SK-N-MC (cell line): ENCODE results near the gene MMP24OS.

Source experiments
- DNase-seq: peaks from one replicate; pipeline ENCODE4 v3.0.0-alpha.2; 2011; ENCODE audit warnings: low read depth, low spot score
- H3K27ac ChIP-seq: fragments of 200-600 bp; sonication (generic); 2 replicates; pipeline ENCODE4 v1.5.1; 2016; ENCODE audit warnings: mixed run types
- H3K36me3 ChIP-seq: fragments of 200-600 bp; sonication (generic); 2 replicates; pipeline ENCODE4 v1.6.1; 2017; ENCODE audit warnings: antibody characterized with exemption, low read length, mixed read lengths; ENCODE audit not compliant: insufficient read depth
- H3K4me3 ChIP-seq: fragments of 200-600 bp; sonication (generic); 2 replicates; pipeline ENCODE4 v1.5.1; 2016
- H3K9ac ChIP-seq: fragments of 200-600 bp; sonication (generic); 2 replicates; pipeline ENCODE4 v1.8.0; 2017; ENCODE audit warnings: mixed run types, mixed read lengths; ENCODE audit not compliant: insufficient read length
- H3K9me3 ChIP-seq: fragments of 200-600 bp; sonication (generic); 2 replicates; pipeline ENCODE4 v1.6.1; 2017; ENCODE audit warnings: low read depth, mild to moderate bottlenecking, antibody characterized with exemption, low read length, moderate library complexity, mixed read lengths
- EZH2 ChIP-seq: fragments of 200-600 bp; sonication (generic); IDR thresholded peaks from one replicate; pipeline ENCODE4 v1.6.1; 2017; ENCODE audit warnings: antibody characterized with exemption
- FOXP2 ChIP-seq: optimal IDR thresholded peaks from 2 replicates; pipeline ENCODE3; 2011; ENCODE audit warnings: mild to moderate bottlenecking, moderate library complexity; ENCODE audit not compliant: insufficient read depth; ENCODE audit errors: extremely low read length, control extremely low read depth
- POLR2AphosphoS5 ChIP-seq: IDR thresholded peaks from 2 replicates; pipeline ENCODE4 v1.6.1; 2012; ENCODE audit warnings: mild to moderate bottlenecking, low read depth, low read length, borderline replicate concordance

Gene MMP24OS

DNA sequence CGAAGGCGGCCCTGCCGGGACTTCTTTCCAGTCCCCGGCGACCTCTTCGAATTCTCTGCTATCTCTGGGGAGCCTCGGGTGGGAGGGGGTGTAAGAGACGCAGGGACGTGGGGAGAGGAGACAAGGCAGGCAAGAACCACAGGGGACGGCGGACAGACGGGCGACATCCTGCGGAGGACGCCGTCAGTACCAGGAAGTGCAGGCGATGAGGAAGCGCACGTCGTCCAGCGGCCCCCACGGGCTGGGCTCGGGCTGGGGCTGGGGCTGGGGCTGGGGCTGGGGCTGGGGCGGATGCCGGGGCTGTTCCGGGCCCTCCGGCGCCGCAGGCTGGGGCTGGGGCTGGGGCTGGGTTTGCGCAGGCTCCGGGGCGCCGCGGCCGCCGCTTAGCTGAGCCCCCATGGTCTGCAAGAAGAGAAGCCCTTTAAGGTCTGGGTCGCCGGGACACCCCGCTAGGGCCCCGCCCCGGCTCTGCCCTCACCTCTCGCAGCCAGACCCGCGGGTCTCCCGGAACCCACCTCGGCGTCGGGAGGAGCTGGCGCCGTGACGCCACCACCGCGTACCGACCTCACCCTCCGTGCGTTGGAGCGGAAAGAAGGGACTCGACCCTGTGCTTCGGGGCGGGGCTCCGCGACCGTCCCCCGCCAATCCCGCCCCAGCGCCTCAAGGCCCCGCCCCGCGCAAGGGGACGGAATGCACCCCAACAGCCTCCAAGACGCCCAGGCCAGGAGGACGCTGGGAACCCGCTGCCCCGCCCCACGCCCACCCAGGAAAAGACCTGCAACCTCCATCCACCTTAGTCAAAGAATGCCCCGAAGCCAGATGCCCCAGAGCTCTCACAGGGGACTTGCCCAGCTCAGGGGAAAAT lies at the start of gene MMP24OS:
Gene MMP24OS (minus strand): TSS at position 592 of the 865 bp plus-strand sequence. CDS start 193 bp downstream, at position 399.
- Histone ChIP-seq H3K36me3 (peaks cover 37% of the 10 kb centered on the region), H3K27ac (peak within 1 kb of the TSS; percentile 71; the same call in 1 of the 2 replicates), H3K9ac (peak within 1 kb of the TSS; percentile 80), H3K9me3 (no peaks in the 10 kb centered on the region), H3K4me3 (peak within 1 kb of the TSS; percentile 90)
- DNase-seq, result no peak
- TF ChIP-seq EZH2, result no peak
- TF ChIP-seq FOXP2, result peak; percentile 51
- TF ChIP-seq POLR2AphosphoS5, result peak; percentile 89

GRCh38 chr20:35327074-35327976 lies 49.4 kb upstream of the MMP24OS start:
- no peak for DNase-seq
- no peak overlapping the region for H3K27ac ChIP-seq
- no peaks in the 10 kb centered on the region for H3K9me3 ChIP-seq
- H3K36me3 ChIP-seq, result peaks cover 12% of the 10 kb centered on the region; the same call in 1 of the 2 replicates
- TF ChIP-seq POLR2AphosphoS5 (no peak), FOXP2 (no peak), EZH2 (no peak)
- no peak overlapping the region for H3K9ac ChIP-seq
- H3K4me3 ChIP-seq, result no peak overlapping the region

DNA sequence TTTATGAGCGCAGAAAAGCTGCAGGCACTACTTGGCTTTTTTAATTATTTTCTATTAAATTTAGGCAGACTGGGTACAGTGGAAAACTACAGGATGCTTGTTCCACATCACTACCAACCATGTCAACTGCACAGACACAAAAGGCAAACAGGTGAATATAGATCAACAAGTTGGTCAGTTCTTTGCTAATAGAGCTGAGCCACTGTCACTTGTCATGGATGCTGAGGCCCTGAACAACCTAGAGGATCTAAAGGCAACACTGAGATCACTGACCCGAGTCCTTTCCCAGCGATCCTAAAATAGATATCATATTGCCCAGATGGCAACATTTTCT lies 48.8 kb upstream of the MMP24OS start:
- Histone ChIP-seq H3K9ac (no peak overlapping the region), H3K9me3 (no peaks in the 10 kb centered on the region), H3K36me3 (peaks cover 12% of the 10 kb centered on the region; the same call in 1 of the 2 replicates), H3K4me3 (no peak overlapping the region), H3K27ac (no peak overlapping the region)
- no peak for DNase-seq
- TF ChIP-seq EZH2 (no peak), FOXP2 (no peak), POLR2AphosphoS5 (no peak)

- Histone ChIP-seq H3K9me3 (no peaks in the 10 kb centered on the region), H3K4me3 (no peak overlapping the region), H3K36me3 (peaks cover 12% of the 10 kb centered on the region; the same call in 1 of the 2 replicates), H3K27ac (no peak overlapping the region), H3K9ac (no peak overlapping the region)
- DNase-seq, result no peak
- no peak for TF ChIP-seq POLR2AphosphoS5
- TF ChIP-seq FOXP2, result no peak
- TF ChIP-seq EZH2, result no peak
Observed at GRCh38 chr20:35326021-35326739, 48.3 kb upstream of the MMP24OS start.

GRCh38 chr20:35325401-35325800 lies 47.5 kb upstream of the MMP24OS start:
- no peak for DNase-seq
- Histone ChIP-seq H3K9ac (no peak overlapping the region), H3K36me3 (peaks cover 12% of the 10 kb centered on the region; the same call in 1 of the 2 replicates), H3K27ac (no peak overlapping the region), H3K9me3 (no peaks in the 10 kb centered on the region), H3K4me3 (no peak overlapping the region)
- TF ChIP-seq EZH2 (no peak), POLR2AphosphoS5 (no peak), FOXP2 (no peak)

- no peak overlapping the region for H3K27ac ChIP-seq
- H3K9ac ChIP-seq, result no peak overlapping the region
- H3K9me3 ChIP-seq, result no peaks in the 10 kb centered on the region
- TF ChIP-seq FOXP2 (no peak), POLR2AphosphoS5 (no peak), EZH2 (no peak)
- no peak overlapping the region for H3K4me3 ChIP-seq
- peaks cover 11% of the 10 kb centered on the region; the same call in 1 of the 2 replicates for H3K36me3 ChIP-seq
- no peak for DNase-seq
Observed at GRCh38 chr20:35320396-35321126, 42.6 kb upstream of the MMP24OS start.

GRCh38 chr20:35319871-35320197 lies 41.9 kb upstream of the MMP24OS start:
- no peak overlapping the region for H3K9ac ChIP-seq
- peaks cover 4% of the 10 kb centered on the region; the same call in 1 of the 2 replicates for H3K36me3 ChIP-seq
- TF ChIP-seq POLR2AphosphoS5, result no peak
- TF ChIP-seq EZH2, result no peak
- TF ChIP-seq FOXP2, result no peak
- H3K4me3 ChIP-seq, result no peak overlapping the region
- no peak overlapping the region for H3K27ac ChIP-seq
- no peak for DNase-seq
- no peaks in the 10 kb centered on the region for H3K9me3 ChIP-seq
